GM12878 (cell line): ENCODE data around the gene DNHD1.

Source experiments
- CEBPB ChIP-seq, 2 experiments: fragments of 150-350 bp in 1 of 2; IDR thresholded peaks; 2 replicates each; pipeline ENCODE4 v1.6.1; 2012 to 2014; ENCODE audit warnings: low read depth in 2 of 2, low read length in 2 of 2, borderline replicate concordance in 1 of 2, inconsistent platforms in 1 of 2
- JUND ChIP-seq: IDR thresholded peaks from 2 replicates; pipeline ENCODE4 v1.6.1; 2012; ENCODE audit warnings: low read depth, mild to moderate bottlenecking, low read length, improper control_type of control experiment, moderate library complexity
- SREBF2 ChIP-seq: IDR thresholded peaks from 2 replicates; pipeline ENCODE4 v1.6.1; 2012; ENCODE audit warnings: mild to moderate bottlenecking, low read length
- TF ChIP-seq, protein P1 (sequence below), 3 experiments: IDR thresholded peaks in 2 of 3; conservative IDR thresholded peaks in 1 of 3; 2 replicates each; pipeline ENCODE4 v1.5.1; 2011; ENCODE audit warnings: low read depth in 3 of 3, low read length in 3 of 3, mild to moderate bottlenecking in 3 of 3, control low read depth in 2 of 3, moderate library complexity in 2 of 3, inconsistent platforms in 1 of 3, mixed read lengths in 1 of 3; ENCODE audit not compliant: control insufficient read depth in 2 of 3, insufficient read depth in 1 of 3; ENCODE audit errors: extremely low read depth in 1 of 3

DNA sequence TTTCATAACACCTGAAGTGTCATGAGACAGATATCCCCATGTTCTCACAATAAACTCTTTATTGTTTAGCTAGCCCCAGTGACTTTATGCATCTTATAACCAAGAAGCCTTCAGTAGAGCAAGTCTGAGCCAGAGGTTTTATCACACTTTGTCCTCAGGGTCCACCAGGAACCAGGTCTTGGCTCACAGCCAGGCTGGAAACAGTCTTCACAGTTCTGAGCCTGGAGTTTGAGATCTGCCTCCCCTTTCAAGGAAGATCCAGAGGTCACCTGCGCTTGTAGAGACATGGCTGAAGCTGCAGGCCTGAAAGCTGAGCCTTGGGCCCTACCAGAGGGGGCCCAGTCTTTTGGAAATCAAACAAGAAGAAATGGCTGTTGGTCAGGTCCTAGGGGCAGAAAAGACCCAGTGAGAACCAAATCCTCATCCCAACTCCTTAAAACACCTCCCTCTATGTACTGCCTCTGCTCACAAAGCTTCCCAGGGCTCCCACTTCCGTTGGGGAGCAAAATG lies 102.9 kb downstream of the DNHD1 start:
- TF ChIP-seq CEBPB (IDR thresholded peaks at IDR 0.05; ENCODE audit: borderline replicate concordance in 1 of 2, low read depth in 2 of 2, low read length in 2 of 2) (no peak), SREBF2 (no peak), JUND (no peak)
- TF ChIP-seq, protein P1, sequence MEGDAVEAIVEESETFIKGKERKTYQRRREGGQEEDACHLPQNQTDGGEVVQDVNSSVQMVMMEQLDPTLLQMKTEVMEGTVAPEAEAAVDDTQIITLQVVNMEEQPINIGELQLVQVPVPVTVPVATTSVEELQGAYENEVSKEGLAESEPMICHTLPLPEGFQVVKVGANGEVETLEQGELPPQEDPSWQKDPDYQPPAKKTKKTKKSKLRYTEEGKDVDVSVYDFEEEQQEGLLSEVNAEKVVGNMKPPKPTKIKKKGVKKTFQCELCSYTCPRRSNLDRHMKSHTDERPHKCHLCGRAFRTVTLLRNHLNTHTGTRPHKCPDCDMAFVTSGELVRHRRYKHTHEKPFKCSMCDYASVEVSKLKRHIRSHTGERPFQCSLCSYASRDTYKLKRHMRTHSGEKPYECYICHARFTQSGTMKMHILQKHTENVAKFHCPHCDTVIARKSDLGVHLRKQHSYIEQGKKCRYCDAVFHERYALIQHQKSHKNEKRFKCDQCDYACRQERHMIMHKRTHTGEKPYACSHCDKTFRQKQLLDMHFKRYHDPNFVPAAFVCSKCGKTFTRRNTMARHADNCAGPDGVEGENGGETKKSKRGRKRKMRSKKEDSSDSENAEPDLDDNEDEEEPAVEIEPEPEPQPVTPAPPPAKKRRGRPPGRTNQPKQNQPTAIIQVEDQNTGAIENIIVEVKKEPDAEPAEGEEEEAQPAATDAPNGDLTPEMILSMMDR (IDR thresholded peaks at IDR 0.05 in 2 of 3, conservative IDR thresholded peaks at IDR 0.05 in 1 of 3; ENCODE audit: control insufficient read depth in 2 of 3, extremely low read depth in 1 of 3, insufficient read depth in 1 of 3, low read depth in 3 of 3, low read length in 3 of 3) = no peak
